ENCODE results near the gene KLHL35. TPM values are rescaled to one million over a fixed set of nuclear protein-coding genes. Genes with fewer than 3 reads are reported as not detected.

KLHL35 gene
- total and polyA plus RNA-seq, 2 experiments from 2014 or later: 5.7 to 13.0 TPM

GRCh38 chr11:75437966-75438659 is 5.1 kb upstream of the KLHL35 start:
- no peaks in the 10 kb centered on the region for H3K4me1 ChIP-seq (ENCODE audit: insufficient read depth)
- H2AFZ ChIP-seq: no peak overlapping the region
- no peaks in the 10 kb centered on the region for H3K27me3 ChIP-seq (replicated peaks; ENCODE audit: insufficient read depth)
- no peaks in the 10 kb centered on the region for H3K9me2 ChIP-seq (ENCODE audit: insufficient read depth)
- H3K9me3 ChIP-seq (ENCODE audit: low read depth): no peaks in the 10 kb centered on the region
- H3K9ac ChIP-seq: no peak overlapping the region
- DNase-seq: peak; percentile 53
- H4K20me1 ChIP-seq (ENCODE audit: insufficient read depth): no peaks in the 10 kb centered on the region
- no peaks in the 10 kb centered on the region for H3K79me2 ChIP-seq (ENCODE audit: insufficient read depth)
- no peaks in the 10 kb centered on the region for H3F3A ChIP-seq (ENCODE audit: insufficient read depth)
- WGBS, 2 experiments (ENCODE audit: low coverage in 1 of 2, low lambda C conversion rate in 2 of 2, missing lambda C conversion rate in 2 of 2): 79 to 86% methylated on average over 13 of the region's 13 CpGs
- H3K27ac ChIP-seq: no peak overlapping the region
- in situ Hi-C loops (cut with MboI): no loop called here
- H3K36me3 ChIP-seq (ENCODE audit: low read depth): no peaks in the 10 kb centered on the region
- H3K4me2 ChIP-seq (ENCODE audit: unreplicated experiment): no peak overlapping the region
- H3K4me3 ChIP-seq: no peak overlapping the region
- TF ChIP-seq EZH2phosphoT487 (IDR thresholded peaks at IDR 0.05; ENCODE audit: insufficient read depth, low read depth): no peak
- no peak for TF ChIP-seq EZH2 (IDR thresholded peaks at IDR 0.05; ENCODE audit: insufficient read depth, poor library complexity, severe bottlenecking)

GRCh38 chr11:75436806-75437205 is 3.8 kb upstream of the KLHL35 start:
- H2AFZ ChIP-seq: no peak overlapping the region
- peaks cover 6% of the 10 kb centered on the region; the same call in 1 of the 2 replicates for H3K27me3 ChIP-seq (replicated peaks; ENCODE audit: insufficient read depth)
- H3K4me3 ChIP-seq: no peak overlapping the region
- no peaks in the 10 kb centered on the region for H3K9me3 ChIP-seq (ENCODE audit: low read depth)
- no peak for DNase-seq
- TF ChIP-seq EZH2phosphoT487 (IDR thresholded peaks at IDR 0.05; ENCODE audit: insufficient read depth, low read depth) (no peak), EZH2 (IDR thresholded peaks at IDR 0.05; ENCODE audit: insufficient read depth, poor library complexity, severe bottlenecking) (no peak)
- H3F3A ChIP-seq (ENCODE audit: insufficient read depth): no peaks in the 10 kb centered on the region
- H3K4me1 ChIP-seq (ENCODE audit: insufficient read depth): no peaks in the 10 kb centered on the region
- H3K9ac ChIP-seq: no peak overlapping the region
- no peaks in the 10 kb centered on the region for H3K36me3 ChIP-seq (ENCODE audit: low read depth)
- WGBS, 2 experiments (ENCODE audit: low coverage in 1 of 2, low lambda C conversion rate in 2 of 2, missing lambda C conversion rate in 2 of 2): 70 to 83% methylated on average over 7 to 9 of the region's 9 CpGs
- no peak overlapping the region for H3K27ac ChIP-seq
- no peaks in the 10 kb centered on the region for H4K20me1 ChIP-seq (ENCODE audit: insufficient read depth)
- in situ Hi-C loops (cut with MboI): no loop called here
- H3K9me2 ChIP-seq (ENCODE audit: insufficient read depth): no peaks in the 10 kb centered on the region
- no peak overlapping the region for H3K4me2 ChIP-seq (ENCODE audit: unreplicated experiment)
- no peaks in the 10 kb centered on the region for H3K79me2 ChIP-seq (ENCODE audit: insufficient read depth)

- in situ Hi-C loops (cut with MboI): no loop called here
- no peaks in the 10 kb centered on the region for H3F3A ChIP-seq (ENCODE audit: insufficient read depth)
- H3K4me3 ChIP-seq: no peak overlapping the region
- H2AFZ ChIP-seq: no peak overlapping the region
- 79 to 83% methylated on average over 9 of the region's 9 CpGs for WGBS, 2 experiments (ENCODE audit: low coverage in 1 of 2, low lambda C conversion rate in 2 of 2, missing lambda C conversion rate in 2 of 2)
- H3K36me3 ChIP-seq (ENCODE audit: low read depth): no peaks in the 10 kb centered on the region
- DNase-seq: no peak
- 0 out of 2 replicates have a peak, but pooled peaks cover 3% of the 10 kb centered on the region for H3K4me1 ChIP-seq (ENCODE audit: insufficient read depth)
- no peaks in the 10 kb centered on the region for H3K9me3 ChIP-seq (ENCODE audit: low read depth)
- no peaks in the 10 kb centered on the region for H3K79me2 ChIP-seq (ENCODE audit: insufficient read depth)
- TF ChIP-seq EZH2phosphoT487 (IDR thresholded peaks at IDR 0.05; ENCODE audit: insufficient read depth, low read depth): no peak
- no peak for TF ChIP-seq EZH2 (IDR thresholded peaks at IDR 0.05; ENCODE audit: insufficient read depth, poor library complexity, severe bottlenecking)
- H3K9me2 ChIP-seq (ENCODE audit: insufficient read depth): no peaks in the 10 kb centered on the region
- H3K27me3 ChIP-seq (replicated peaks; ENCODE audit: insufficient read depth): peaks cover 16% of the 10 kb centered on the region
- no peak overlapping the region for H3K27ac ChIP-seq
- no peak overlapping the region for H3K4me2 ChIP-seq (ENCODE audit: unreplicated experiment)
- H4K20me1 ChIP-seq (ENCODE audit: insufficient read depth): no peaks in the 10 kb centered on the region
- H3K9ac ChIP-seq: no peak overlapping the region
Observed at GRCh38 chr11:75435571-75435925, 2.5 kb upstream of the KLHL35 start.

GRCh38 chr11:75434886-75435570 is 2.0 kb upstream of the KLHL35 start:
- DNase-seq: no peak

More at GRCh38 chr11:75434886-75435570, 2.0 kb upstream of the KLHL35 start:
- Histone ChIP-seq H3K4me2 (ENCODE audit: unreplicated experiment) (no peak overlapping the region), H3K27ac (no peak overlapping the region), H3K79me2 (ENCODE audit: insufficient read depth) (no peaks in the 10 kb centered on the region), H3K4me1 (ENCODE audit: insufficient read depth) (0 out of 2 replicates have a peak, but pooled peaks cover 4% of the 10 kb centered on the region), H3K9me3 (ENCODE audit: low read depth) (no peaks in the 10 kb centered on the region), H3K9ac (no peak overlapping the region), H3K4me3 (no peak overlapping the region), H3K36me3 (ENCODE audit: low read depth) (no peaks in the 10 kb centered on the region), H2AFZ (no peak overlapping the region), H4K20me1 (ENCODE audit: insufficient read depth) (no peaks in the 10 kb centered on the region), H3K9me2 (ENCODE audit: insufficient read depth) (no peaks in the 10 kb centered on the region), H3K27me3 (replicated peaks; ENCODE audit: insufficient read depth) (peaks cover 20% of the 10 kb centered on the region), H3F3A (ENCODE audit: insufficient read depth) (no peaks in the 10 kb centered on the region)
- 83 to 88% methylated on average over 11 to 12 of the region's 12 CpGs for WGBS, 2 experiments (ENCODE audit: low coverage in 1 of 2, low lambda C conversion rate in 2 of 2, missing lambda C conversion rate in 2 of 2)
- TF ChIP-seq EZH2 (IDR thresholded peaks at IDR 0.05; ENCODE audit: insufficient read depth, poor library complexity, severe bottlenecking): no peak
- no peak for TF ChIP-seq EZH2phosphoT487 (IDR thresholded peaks at IDR 0.05; ENCODE audit: insufficient read depth, low read depth)
- in situ Hi-C loops (cut with MboI): no loop called here

All from GM23248 (cell line).